DOHH2 (cell line): ENCODE data around the gene JAML.

Experiments used
- H3F3A ChIP-seq: fragments of 200-600 bp; sonication (generic), shearing (Covaris generic); 2 replicates; pipeline ENCODE4 v1.6.0; 2016; ENCODE audit warnings: antibody characterized with exemption, mild to moderate bottlenecking; ENCODE audit not compliant: control insufficient read depth, insufficient read depth
- H3K27ac ChIP-seq: fragments of 200-600 bp; sonication (generic); 2 replicates; pipeline ENCODE4 v1.5.1; 2014; ENCODE audit warnings: low read depth, mild to moderate bottlenecking, low read length, moderate library complexity
- H3K27me3 ChIP-seq: fragments of 200-600 bp; sonication (generic); 2 replicates; pipeline ENCODE4 v1.6.1; 2014; ENCODE audit warnings: mild to moderate bottlenecking, low read length, mixed read lengths; ENCODE audit not compliant: control insufficient read depth
- H3K36me3 ChIP-seq: fragments of 200-600 bp; sonication (generic); 2 replicates; pipeline ENCODE4 v1.6.1; 2014; ENCODE audit warnings: mild to moderate bottlenecking, low read length, moderate library complexity, mixed read lengths; ENCODE audit not compliant: control insufficient read depth
- H3K4me1 ChIP-seq: fragments of 200-600 bp; sonication (generic); 2 replicates; pipeline ENCODE4 v1.6.1; 2014; ENCODE audit warnings: mild to moderate bottlenecking, low read length, mixed read lengths; ENCODE audit not compliant: control insufficient read depth
- H3K4me2 ChIP-seq: fragments of 200-600 bp; sonication (generic); 2 replicates; pipeline ENCODE4 v1.6.0; 2014; ENCODE audit warnings: mild to moderate bottlenecking, low read length, moderate library complexity
- H3K4me3 ChIP-seq: fragments of 200-600 bp; sonication (generic); 2 replicates; pipeline ENCODE4 v1.5.1; 2014; ENCODE audit warnings: mild to moderate bottlenecking, low read length, mixed read lengths
- H3K79me2 ChIP-seq: fragments of 200-600 bp; sonication (generic); 2 replicates; pipeline ENCODE4 v1.6.1; 2014; ENCODE audit warnings: mild to moderate bottlenecking, low read length, mixed read lengths; ENCODE audit not compliant: control insufficient read depth
- H3K9me2 ChIP-seq: fragments of 200-600 bp; sonication (generic); replicated peaks from 2 replicates; pipeline ENCODE4 v1.6.1; 2014; ENCODE audit warnings: mild to moderate bottlenecking, low read length, mixed read lengths; ENCODE audit not compliant: control insufficient read depth
- H3K9me3 ChIP-seq: fragments of 200-600 bp; sonication (generic); 2 replicates; pipeline ENCODE4 v1.6.1; 2014; ENCODE audit warnings: antibody characterized with exemption, low read length, mixed read lengths; ENCODE audit not compliant: control insufficient read depth, insufficient read depth
- H4K20me1 ChIP-seq: fragments of 200-600 bp; sonication (generic); 2 replicates; pipeline ENCODE4 v1.6.0; 2014; ENCODE audit warnings: low read depth, mild to moderate bottlenecking, antibody characterized with exemption, low read length, moderate library complexity; ENCODE audit not compliant: control insufficient read depth, insufficient read depth
- EZH2phosphoT487 ChIP-seq: fragments of 200-600 bp; sonication (generic); IDR thresholded peaks from 2 replicates; pipeline ENCODE4 v1.6.1; 2017; ENCODE audit warnings: borderline replicate concordance, mild to moderate bottlenecking, antibody characterized with exemption, low read length, moderate library complexity, mixed read lengths
- TF ChIP-seq, protein P1 (sequence below): fragments of 200-600 bp; sonication (generic); IDR thresholded peaks from one replicate; pipeline ENCODE4 v1.5.1; 2014; ENCODE audit warnings: antibody characterized with exemption, mild to moderate bottlenecking, low read depth, low read length; ENCODE audit not compliant: poor library complexity, severe bottlenecking

JAML gene

DNA sequence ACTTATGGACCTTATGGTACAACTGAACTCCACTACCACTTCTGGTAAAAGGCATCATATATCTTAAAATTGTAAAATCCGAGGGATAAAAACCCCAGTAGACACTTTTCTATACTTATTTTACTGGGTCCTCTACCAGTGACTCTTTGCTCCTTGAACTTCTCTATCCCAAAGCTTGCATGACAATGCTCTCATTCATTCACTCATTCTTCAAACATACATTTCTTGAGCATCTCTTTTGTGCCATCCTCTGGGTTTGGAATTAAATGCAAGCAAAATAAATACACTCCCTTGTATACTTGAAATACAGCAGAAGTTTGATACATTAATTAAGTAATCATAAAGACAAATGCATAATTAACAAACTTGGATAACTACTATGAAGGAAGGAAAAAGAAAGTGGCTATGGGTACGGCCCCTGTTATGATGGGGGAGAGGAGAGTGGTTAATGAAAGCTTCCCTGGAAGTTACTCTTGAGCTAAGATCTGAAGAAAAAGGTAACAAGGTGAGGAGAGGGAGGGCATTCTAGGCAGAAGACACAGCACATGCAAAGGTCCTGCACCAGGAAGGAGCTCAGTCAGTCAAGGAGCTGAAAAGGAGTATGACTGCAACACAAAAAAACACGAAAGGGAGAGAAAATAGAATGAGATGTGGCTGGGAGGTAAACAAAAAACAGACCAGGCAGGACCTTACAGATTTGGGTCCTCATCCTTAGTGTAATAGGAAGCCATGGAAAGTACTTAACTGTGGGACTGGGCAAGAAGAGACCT lies 19.4 kb upstream of the JAML start:
- Histone ChIP-seq H3K27ac (no peak overlapping the region), H3K27me3 (no peaks in the 10 kb centered on the region), H3K4me2 (no peak overlapping the region), H3K9me2 (no peaks in the 10 kb centered on the region), H3K36me3 (no peaks in the 10 kb centered on the region), H3K4me3 (no peak overlapping the region), H4K20me1 (no peaks in the 10 kb centered on the region), H3F3A (no peaks in the 10 kb centered on the region), H3K4me1 (peaks cover 34% of the 10 kb centered on the region), H3K9me3 (no peaks in the 10 kb centered on the region), H3K79me2 (no peaks in the 10 kb centered on the region)
- TF ChIP-seq EZH2phosphoT487 = no peak
- TF ChIP-seq, protein P1, sequence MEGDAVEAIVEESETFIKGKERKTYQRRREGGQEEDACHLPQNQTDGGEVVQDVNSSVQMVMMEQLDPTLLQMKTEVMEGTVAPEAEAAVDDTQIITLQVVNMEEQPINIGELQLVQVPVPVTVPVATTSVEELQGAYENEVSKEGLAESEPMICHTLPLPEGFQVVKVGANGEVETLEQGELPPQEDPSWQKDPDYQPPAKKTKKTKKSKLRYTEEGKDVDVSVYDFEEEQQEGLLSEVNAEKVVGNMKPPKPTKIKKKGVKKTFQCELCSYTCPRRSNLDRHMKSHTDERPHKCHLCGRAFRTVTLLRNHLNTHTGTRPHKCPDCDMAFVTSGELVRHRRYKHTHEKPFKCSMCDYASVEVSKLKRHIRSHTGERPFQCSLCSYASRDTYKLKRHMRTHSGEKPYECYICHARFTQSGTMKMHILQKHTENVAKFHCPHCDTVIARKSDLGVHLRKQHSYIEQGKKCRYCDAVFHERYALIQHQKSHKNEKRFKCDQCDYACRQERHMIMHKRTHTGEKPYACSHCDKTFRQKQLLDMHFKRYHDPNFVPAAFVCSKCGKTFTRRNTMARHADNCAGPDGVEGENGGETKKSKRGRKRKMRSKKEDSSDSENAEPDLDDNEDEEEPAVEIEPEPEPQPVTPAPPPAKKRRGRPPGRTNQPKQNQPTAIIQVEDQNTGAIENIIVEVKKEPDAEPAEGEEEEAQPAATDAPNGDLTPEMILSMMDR = no peak

DNA sequence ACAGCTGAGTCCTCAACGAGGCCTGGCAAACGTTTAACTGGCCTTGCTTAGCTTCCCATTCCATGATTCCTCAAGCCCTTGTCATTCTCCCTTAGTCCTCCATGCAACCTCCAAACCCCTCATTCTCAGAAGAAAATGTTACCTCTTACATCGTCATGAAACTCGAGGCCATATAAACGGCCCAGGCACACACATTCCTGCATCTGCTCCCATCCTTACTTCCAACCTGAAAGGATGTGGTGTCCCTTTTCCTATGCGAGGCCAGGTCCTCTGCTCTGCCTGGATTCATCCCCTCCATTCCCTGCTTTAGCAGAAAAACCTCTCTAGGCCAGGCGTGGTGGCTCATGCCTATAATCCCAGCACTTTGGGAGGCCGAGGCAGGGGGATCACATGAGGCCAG lies 18.4 kb upstream of the JAML start:
- no peaks in the 10 kb centered on the region for H3K79me2 ChIP-seq
- no peaks in the 10 kb centered on the region for H3K36me3 ChIP-seq
- H3K4me3 ChIP-seq = no peak overlapping the region
- H3K4me1 ChIP-seq = peaks cover 34% of the 10 kb centered on the region
- H3K9me2 ChIP-seq = no peaks in the 10 kb centered on the region
- H4K20me1 ChIP-seq = no peaks in the 10 kb centered on the region
- no peaks in the 10 kb centered on the region for H3K9me3 ChIP-seq
- H3K27ac ChIP-seq = no peak overlapping the region
- no peak overlapping the region for H3K4me2 ChIP-seq
- no peaks in the 10 kb centered on the region for H3K27me3 ChIP-seq
- TF ChIP-seq, protein P1 = no peak
- TF ChIP-seq EZH2phosphoT487 = no peak
- no peaks in the 10 kb centered on the region for H3F3A ChIP-seq

DNA sequence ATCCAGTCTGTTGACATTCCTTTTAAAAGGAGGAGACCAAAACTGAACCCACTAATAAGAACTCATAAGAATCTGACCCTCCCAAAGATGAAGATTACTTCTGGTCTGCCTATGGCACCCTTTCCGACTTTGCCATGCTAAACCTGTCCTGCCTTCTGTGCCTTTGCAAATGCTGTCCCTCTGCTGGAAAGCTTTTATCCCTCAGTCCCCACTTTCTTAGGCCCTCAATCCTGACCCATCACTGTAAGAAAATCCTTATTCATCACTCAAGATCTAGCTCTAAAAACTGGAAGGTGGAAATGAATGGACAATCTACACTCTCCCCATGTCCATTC lies 16.9 kb upstream of the JAML start:
- Histone ChIP-seq H4K20me1 (no peaks in the 10 kb centered on the region), H3K79me2 (no peaks in the 10 kb centered on the region), H3K4me3 (no peak overlapping the region), H3K27me3 (no peaks in the 10 kb centered on the region), H3K36me3 (no peaks in the 10 kb centered on the region), H3K4me1 (peaks cover 34% of the 10 kb centered on the region), H3K4me2 (no peak overlapping the region), H3K9me3 (no peaks in the 10 kb centered on the region), H3F3A (no peaks in the 10 kb centered on the region), H3K27ac (no peak overlapping the region), H3K9me2 (no peaks in the 10 kb centered on the region)
- no peak for TF ChIP-seq EZH2phosphoT487
- TF ChIP-seq, protein P1 = no peak
